NCI-H2196 treated with DMSO at 0.1 percent for 48 hours (cell line): ENCODE results near the gene NEK11.

Source experiments
- DNase-seq: peaks from one replicate; lab custom pipeline; 2025; ENCODE audit not compliant: unreplicated experiment; lab: John Stamatoyannopoulos, UW

Gene NEK11

GRCh38 chr3:131026321-131027151 lies at the start of gene NEK11, which contains the start of gene ASTE1:
TSS of gene NEK11 (plus strand) at chr3:131026877. CDS start at chr3:131029709, 2,832 bp downstream.
TSS of gene ASTE1 (minus strand) at chr3:131026825. CDS start at chr3:131025306, 1,519 bp downstream.
- peak; percentile 96 for DNase-seq

GRCh38 chr3:130979117-130979516 lies 47.6 kb upstream of the NEK11 start:
- DNase-seq: no peak

GRCh38 chr3:130981469-130981868 lies 45.2 kb upstream of the NEK11 start:
- DNase-seq: no peak

- no peak for DNase-seq
Observed at GRCh38 chr3:130990282-130990681, 36.4 kb upstream of the NEK11 start.

- DNase-seq: no peak
Observed at GRCh38 chr3:130991126-130991525, 35.6 kb upstream of the NEK11 start.

GRCh38 chr3:130992344-130992743 lies 34.3 kb upstream of the NEK11 start:
- DNase-seq: peak; percentile 12

- DNase-seq: no peak
Observed at GRCh38 chr3:130997289-130997688, 29.4 kb upstream of the NEK11 start.

- no peak for DNase-seq
Observed at GRCh38 chr3:131001071-131001470, 25.6 kb upstream of the NEK11 start.

- no peak for DNase-seq
Observed at GRCh38 chr3:131004603-131005002, 22.1 kb upstream of the NEK11 start.

GRCh38 chr3:131007256-131007655 lies 19.4 kb upstream of the NEK11 start:
- DNase-seq: no peak

- DNase-seq: no peak
Observed at GRCh38 chr3:131007782-131008181, 18.9 kb upstream of the NEK11 start.

GRCh38 chr3:131008326-131008725 lies 18.4 kb upstream of the NEK11 start:
- no peak for DNase-seq

GRCh38 chr3:131009698-131010097 lies 17.0 kb upstream of the NEK11 start:
- DNase-seq: no peak

GRCh38 chr3:131018970-131019369 lies 7.7 kb upstream of the NEK11 start:
- no peak for DNase-seq

GRCh38 chr3:131020122-131020693 lies 6.5 kb upstream of the NEK11 start:
- no peak for DNase-seq

GRCh38 chr3:131025539-131025938 lies 1.1 kb upstream of the NEK11 start:
- no peak for DNase-seq

- no peak for DNase-seq
Observed at GRCh38 chr3:131028844-131029243, 2.2 kb downstream of the NEK11 start.

GRCh38 chr3:131031660-131032059 lies 5.0 kb downstream of the NEK11 start:
- no peak for DNase-seq

- DNase-seq: peak; percentile 31
Observed at GRCh38 chr3:131033480-131034080, 6.9 kb downstream of the NEK11 start.

GRCh38 chr3:131036200-131036816 lies 9.6 kb downstream of the NEK11 start:
- DNase-seq: no peak

- DNase-seq: no peak
Observed at GRCh38 chr3:131036986-131037385, 10.3 kb downstream of the NEK11 start.

GRCh38 chr3:131038326-131038725 lies 11.6 kb downstream of the NEK11 start:
- no peak for DNase-seq
